ENCODE results near the gene PLCH1.

Gene PLCH1

DNA sequence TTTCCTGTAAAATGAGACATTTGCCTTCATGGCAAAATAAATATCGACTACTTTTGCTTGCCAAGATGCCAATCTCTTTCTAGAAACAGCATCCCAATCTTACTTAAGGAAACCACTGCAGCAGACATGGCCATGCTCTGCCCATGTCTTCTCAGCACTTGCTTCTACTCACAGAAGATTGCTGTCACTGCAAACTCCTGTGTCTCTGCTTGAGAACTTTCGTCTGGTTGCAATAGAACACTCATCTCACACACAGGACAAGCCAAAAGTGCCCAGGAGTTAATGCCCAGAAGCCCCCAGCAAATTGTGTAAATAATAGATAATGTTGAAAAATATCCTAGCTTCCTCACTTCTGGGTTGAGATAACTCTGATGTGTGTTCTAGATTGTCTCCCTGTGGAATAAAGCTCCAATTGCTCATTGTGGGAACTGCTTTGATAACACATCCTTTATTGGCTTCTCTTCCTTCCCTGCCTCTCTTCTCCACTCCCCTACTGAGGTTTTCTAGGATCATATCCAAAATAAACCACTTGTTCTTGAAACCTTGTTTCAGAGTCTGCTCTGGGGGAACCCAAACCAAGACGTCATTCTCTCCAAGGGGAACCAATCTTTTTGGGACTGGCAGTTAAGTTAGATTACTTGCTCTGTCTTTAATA lies 295.1 kb downstream of the PLCH1 start:
- DNase-seq: no peak

GRCh38 chr3:155448531-155448930 lies 296.3 kb downstream of the PLCH1 start:
- no peak for DNase-seq

DNA sequence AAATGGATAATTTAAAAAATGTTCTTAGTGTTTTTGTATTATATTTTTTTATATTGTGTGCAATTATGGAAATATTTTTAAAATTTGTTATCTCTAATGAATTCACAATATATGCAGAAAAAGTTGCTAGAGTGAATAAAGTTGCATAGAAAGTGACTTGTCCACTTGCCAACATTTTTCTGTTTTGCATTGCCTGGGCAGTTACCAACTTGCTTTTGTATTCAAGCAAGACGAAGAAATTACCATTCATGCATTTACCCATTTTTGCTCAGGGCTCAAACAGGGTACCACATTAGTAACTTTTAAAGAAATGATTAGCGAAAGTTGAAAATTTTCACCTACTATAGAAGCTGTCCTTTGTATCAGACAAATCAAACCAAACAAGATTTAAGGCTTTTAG lies 298.5 kb downstream of the PLCH1 start:
- no peak for DNase-seq

- DNase-seq: no peak
Measured at GRCh38 chr3:155444771-155445170, 300.1 kb downstream of the PLCH1 start.

GRCh38 chr3:155443815-155444214 lies 301.1 kb downstream of the PLCH1 start:
- no peak for DNase-seq

DNA sequence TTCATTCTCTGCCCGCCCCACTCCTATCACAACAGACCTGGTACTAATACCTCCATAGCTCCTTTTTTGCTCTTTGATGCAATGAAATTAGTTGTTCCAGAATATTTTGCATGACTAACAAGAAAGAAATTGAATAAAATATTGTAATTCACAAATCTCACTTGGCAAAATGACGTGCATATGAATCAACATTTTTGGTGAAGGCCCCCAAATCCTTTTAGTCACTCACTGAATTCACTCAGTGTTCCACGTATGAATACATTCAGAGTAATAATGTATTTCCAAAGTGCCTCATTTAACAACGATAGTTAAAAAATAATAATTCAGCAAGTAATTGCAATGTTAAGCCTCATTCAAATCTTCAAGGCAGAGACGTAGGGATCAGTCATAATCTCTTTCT lies 302.8 kb downstream of the PLCH1 start:
- DNase-seq: no peak

DNA sequence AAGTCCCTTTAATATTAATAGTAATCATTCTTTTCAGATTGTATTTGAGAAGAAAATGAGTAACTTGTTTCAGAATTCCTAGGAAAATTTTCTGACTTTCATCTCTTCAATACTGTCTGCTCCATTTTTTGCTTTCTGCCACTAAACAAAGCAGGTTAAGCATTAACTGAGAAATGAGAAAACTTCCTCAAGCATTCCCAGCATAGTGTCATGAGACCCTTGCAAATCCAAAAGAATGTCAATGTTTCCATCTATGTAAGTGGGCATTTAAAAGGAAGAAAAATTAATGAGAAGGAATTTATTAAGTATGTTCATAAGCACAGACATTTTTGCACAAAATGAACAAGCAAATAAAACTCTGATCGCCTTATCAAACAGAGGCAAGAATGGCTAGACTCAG lies 303.4 kb downstream of the PLCH1 start:
- DNase-seq: no peak

- no peak for DNase-seq
Measured at GRCh38 chr3:155441026-155441425, 303.8 kb downstream of the PLCH1 start.

DNA sequence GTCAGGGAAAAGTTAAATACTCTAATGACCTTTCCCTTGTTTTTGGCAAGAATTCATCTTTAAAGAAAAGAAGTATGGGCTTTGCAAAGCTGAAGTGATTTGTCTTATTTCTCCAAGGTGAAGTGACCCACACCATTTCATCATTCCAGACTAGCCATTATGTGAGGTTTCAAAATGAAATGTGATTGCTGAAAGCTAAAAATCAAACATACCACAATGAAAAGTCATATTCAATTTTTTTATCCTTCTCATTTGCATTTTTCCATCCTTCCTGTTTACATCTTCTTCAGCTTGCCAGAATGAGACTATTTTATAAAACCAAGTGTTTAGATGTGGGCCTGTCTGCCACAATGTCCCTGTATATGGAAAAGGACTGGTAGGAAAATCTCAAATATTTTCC lies 309.1 kb downstream of the PLCH1 start:
- DNase-seq: no peak

GRCh38 chr3:155431856-155432570 lies 312.9 kb downstream of the PLCH1 start:
- DNase-seq: no peak

- no peak for DNase-seq
Measured at GRCh38 chr3:155428563-155428962, 316.3 kb downstream of the PLCH1 start.

GRCh38 chr3:155426524-155427230 lies 318.2 kb downstream of the PLCH1 start:
- no peak for DNase-seq

DNA sequence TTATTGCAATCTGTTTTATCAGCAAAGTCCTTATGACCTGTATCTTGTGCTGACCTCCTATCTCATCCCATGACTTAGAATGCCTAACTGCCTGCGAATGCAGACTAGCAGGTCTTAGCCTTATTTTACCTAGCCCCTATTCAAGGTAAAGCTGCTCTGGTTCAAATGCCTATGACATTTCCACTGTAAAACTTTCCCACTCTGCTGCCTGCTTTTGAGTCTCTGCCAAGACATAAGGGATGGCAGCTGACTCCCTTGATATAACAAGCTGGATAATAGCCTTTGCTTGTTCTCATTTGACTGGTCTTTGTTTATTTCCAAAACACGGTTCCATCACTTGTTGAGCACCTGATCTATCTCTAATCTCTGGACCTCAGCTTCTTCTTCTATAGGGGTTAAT lies 319.5 kb downstream of the PLCH1 start:
- DNase-seq: no peak

GRCh38 chr3:155424323-155424710 lies 320.6 kb downstream of the PLCH1 start:
- DNase-seq: no peak

DNA sequence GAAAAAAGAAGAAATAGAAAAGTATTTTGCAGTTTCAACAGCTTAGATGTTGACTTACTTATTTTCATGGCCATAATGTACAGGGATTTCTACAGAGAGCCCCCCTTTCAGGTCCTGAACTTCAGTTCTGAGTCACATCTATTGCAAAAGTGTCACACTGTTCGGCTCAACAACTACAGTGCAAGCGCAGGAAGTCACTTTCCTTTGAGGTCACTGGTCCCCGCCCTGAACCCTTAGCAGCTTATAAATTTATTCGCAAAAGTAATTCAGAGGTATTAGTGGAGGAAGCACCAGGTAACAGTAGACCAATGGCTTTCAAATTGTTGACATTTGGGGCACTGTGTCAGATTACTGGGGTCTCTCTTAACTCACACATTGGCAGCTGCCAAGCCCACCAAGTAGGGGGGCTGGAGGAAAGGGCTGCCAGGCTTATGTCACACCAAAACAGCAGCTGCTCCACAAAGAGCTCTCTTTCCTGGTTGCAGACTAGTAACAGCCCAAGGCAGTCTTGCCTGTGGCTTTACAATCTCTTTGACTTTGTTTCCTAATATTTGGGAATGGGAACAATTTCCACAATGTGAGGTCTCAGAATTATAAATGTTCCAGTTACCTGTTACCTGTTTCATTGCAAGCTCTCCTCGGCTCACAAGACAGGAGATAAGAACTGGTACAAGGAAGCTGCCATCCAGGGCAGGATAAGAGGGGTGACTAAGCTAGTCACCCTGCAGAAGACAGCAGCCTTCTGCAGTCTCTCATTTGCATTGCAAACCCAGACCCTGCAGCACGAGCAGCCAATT lies 321.1 kb downstream of the PLCH1 start:
- DNase-seq: no peak

DNA sequence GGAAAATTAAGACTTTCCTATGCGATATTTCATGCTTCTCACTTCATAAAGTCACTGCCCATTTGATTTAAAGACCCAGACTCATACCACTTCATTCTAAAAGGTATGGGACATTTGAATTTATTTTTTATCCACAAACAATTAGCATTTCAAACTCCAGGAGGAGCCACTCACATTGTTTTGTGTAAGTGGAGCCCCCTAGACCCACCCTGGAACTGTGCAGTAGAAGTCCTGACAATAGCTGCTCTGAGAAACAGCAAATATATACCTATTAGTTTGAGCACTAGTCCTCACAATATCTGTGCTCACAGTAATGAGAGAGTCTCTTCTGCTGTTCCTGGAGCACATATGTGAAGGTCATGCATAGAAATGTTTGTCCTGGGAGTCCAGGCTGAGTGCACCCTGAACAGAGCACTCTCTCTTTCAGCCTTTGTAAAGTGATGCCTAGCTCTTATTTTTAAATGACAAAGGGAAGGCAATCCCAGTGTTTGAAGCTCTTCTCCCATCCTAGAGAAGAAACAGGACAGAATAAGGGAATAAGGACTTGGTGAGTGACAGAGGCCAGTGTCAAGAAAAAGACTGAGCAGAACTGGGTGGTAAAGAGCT lies 323.9 kb downstream of the PLCH1 start:
- no peak for DNase-seq

DNA sequence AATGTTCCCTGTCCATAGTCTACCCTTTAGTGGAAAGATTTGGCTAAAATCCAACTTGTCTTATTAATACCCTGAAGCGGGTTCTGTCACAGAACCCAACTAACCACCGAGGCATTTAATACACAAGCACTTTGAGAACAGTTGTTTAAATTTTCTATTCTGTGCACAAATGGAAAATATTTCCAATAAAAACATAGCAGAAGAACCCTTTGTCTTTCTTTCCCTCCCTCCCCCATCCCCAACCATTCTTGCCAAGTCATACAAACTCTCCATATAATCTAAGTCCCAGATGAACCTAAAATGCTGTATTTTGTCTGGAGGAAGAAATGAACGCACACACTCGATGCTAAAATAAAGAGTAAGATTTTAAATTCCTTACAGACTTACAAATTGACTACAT lies 324.5 kb downstream of the PLCH1 start:
- DNase-seq: no peak

DNA sequence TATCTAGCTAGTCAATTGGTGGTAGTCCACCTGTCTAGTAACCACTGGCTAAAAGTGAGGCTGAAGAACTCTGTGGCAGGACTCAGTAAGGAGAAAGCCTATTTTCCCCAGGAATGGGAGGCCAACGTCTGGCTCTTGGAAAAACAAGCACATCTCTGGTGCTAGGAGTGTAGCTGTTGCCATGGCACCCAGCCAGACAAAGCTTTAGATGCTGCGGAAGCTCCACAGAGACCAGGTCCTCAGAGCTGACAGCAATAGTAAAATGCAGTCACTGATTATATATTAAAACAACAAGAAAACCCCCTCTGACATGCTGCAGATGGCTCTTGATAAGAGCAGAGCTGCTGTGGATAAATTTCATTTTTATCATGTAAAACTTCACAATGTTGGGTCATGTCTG lies 326.5 kb downstream of the PLCH1 start:
- DNase-seq: no peak

DNA sequence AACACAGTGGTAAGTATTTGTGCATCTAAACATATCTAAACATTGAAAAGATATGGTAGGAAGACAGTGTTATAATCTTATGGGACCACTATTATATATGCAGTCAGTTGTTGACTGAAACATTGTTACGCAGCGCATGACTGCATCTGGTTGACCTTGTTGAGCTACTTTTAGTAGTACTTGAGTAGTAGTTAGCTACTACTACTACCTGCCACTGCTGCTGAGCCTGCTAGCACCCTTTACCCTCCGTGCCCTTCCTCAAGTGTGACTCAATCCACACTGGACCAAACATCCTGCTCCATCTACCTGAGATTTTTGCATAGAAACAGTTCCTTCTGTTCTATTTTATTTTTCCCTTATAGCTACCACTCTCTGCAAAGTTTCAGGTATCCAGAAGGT lies 327.8 kb downstream of the PLCH1 start:
- no peak for DNase-seq

- no peak for DNase-seq
Measured at GRCh38 chr3:155416500-155417118, 328.3 kb downstream of the PLCH1 start.

GRCh38 chr3:155412904-155413303 lies 332.0 kb downstream of the PLCH1 start:
- no peak for DNase-seq

GRCh38 chr3:155411500-155412223 lies 333.2 kb downstream of the PLCH1 start:
- DNase-seq: no peak
